Measurements from ENCODE around the gene PIAS1.

PIAS1 gene

GRCh38 chr15:68027388-68027787 lies 26.7 kb upstream of the PIAS1 start:
- DNase-seq (ENCODE audit: insufficient read length, low spot score) (no peak), FAIRE-seq (no peak)
- no peak for TF ChIP-seq CTCF (IDR thresholded peaks at IDR 0.05; ENCODE audit: insufficient read depth, missing control alignments)

- FAIRE-seq, result no peak
These were observed 25.8 kb upstream of the PIAS1 start for GRCh38 chr15:68028137-68028887.

GRCh38 chr15:68028888-68029207 lies 25.3 kb upstream of the PIAS1 start:
- DNase-seq (ENCODE audit: insufficient read length, low spot score), result no peak
- FAIRE-seq, result no peak
- TF ChIP-seq CTCF (IDR thresholded peaks at IDR 0.05; ENCODE audit: insufficient read depth, missing control alignments), result no peak

More at GRCh38 chr15:68028137-68028887, 25.8 kb upstream of the PIAS1 start:
- no peak for TF ChIP-seq CTCF (IDR thresholded peaks at IDR 0.05; ENCODE audit: insufficient read depth, missing control alignments)
- DNase-seq (ENCODE audit: insufficient read length, low spot score), result no peak

- FAIRE-seq (no peak), DNase-seq (ENCODE audit: insufficient read length, low spot score) (no peak)
- no peak for TF ChIP-seq CTCF (IDR thresholded peaks at IDR 0.05; ENCODE audit: insufficient read depth, missing control alignments)
These were observed 24.2 kb upstream of the PIAS1 start for GRCh38 chr15:68029959-68030358.

GRCh38 chr15:68031404-68031803 lies 22.7 kb upstream of the PIAS1 start:
- no peak for TF ChIP-seq CTCF (IDR thresholded peaks at IDR 0.05; ENCODE audit: insufficient read depth, missing control alignments)
- FAIRE-seq, result no peak

GRCh38 chr15:68032672-68033071 lies 21.4 kb upstream of the PIAS1 start:
- TF ChIP-seq CTCF (IDR thresholded peaks at IDR 0.05; ENCODE audit: insufficient read depth, missing control alignments), result no peak
- FAIRE-seq (no peak), DNase-seq (ENCODE audit: insufficient read length, low spot score) (no peak)

More at GRCh38 chr15:68031404-68031803, 22.7 kb upstream of the PIAS1 start:
- no peak for DNase-seq (ENCODE audit: insufficient read length, low spot score)

- TF ChIP-seq CTCF (IDR thresholded peaks at IDR 0.05; ENCODE audit: insufficient read depth, missing control alignments), result no peak
- no peak for DNase-seq (ENCODE audit: insufficient read length, low spot score)
- FAIRE-seq, result no peak
These were observed 20.0 kb upstream of the PIAS1 start for GRCh38 chr15:68034081-68034480.

Measured in D721Med (cell line).